T-helper 1 cell treated with Interleukin-12 subunit alpha and Interleukin-12 subunit beta and Interleukin-4 antibody, amounts not matched to agents 30 μg/mL and 1 μg/mL, for 36 hours (primary cell): ENCODE results near the gene STYX.

Source experiments
- H3K27ac Mint-ChIP-seq: one replicate; pipeline ENCODE4 v1.8.0; 2021; ENCODE audit warnings: mild to moderate bottlenecking, mixed read lengths
- H3K27me3 Mint-ChIP-seq: one replicate; pipeline ENCODE4 v1.8.0; 2021; ENCODE audit warnings: low read depth, mixed read lengths
- H3K36me3 Mint-ChIP-seq: one replicate; pipeline ENCODE4 v1.8.0; 2021; ENCODE audit warnings: low read depth, mixed read lengths
- H3K4me1 Mint-ChIP-seq: one replicate; pipeline ENCODE4 v1.8.0; 2021; ENCODE audit warnings: low read depth, mixed read lengths
- H3K4me3 Mint-ChIP-seq: one replicate; pipeline ENCODE4 v1.8.0; 2021; ENCODE audit warnings: mild to moderate bottlenecking, moderate library complexity, mixed read lengths
- H3K9me3 Mint-ChIP-seq: one replicate; pipeline ENCODE4 v1.8.0; 2021; ENCODE audit warnings: mixed read lengths

The STYX gene

GRCh38 chr14:52729925-52730708 is at the start of gene STYX:
Gene STYX, plus strand, starts transcription at chr14:52730166. Its CDS starts 309 bp downstream, at chr14:52730475.
- Mint-ChIP-seq H3K27ac (peak within 1 kb of the TSS; percentile 77), H3K9me3 (no peaks in the 10 kb centered on the region), H3K4me3 (peak within 1 kb of the TSS; percentile 87), H3K36me3 (peaks cover 25% of the 10 kb centered on the region), H3K4me1 (peaks cover 20% of the 10 kb centered on the region), H3K27me3 (no peaks in the 10 kb centered on the region)

GRCh38 chr14:52683985-52684520 is 45.9 kb upstream of the STYX start:
- Mint-ChIP-seq H3K4me3 (no peak overlapping the region), H3K36me3 (peaks cover 8% of the 10 kb centered on the region), H3K27ac (peak overlapping the region; percentile 8), H3K27me3 (no peaks in the 10 kb centered on the region), H3K9me3 (no peaks in the 10 kb centered on the region), H3K4me1 (peaks cover 41% of the 10 kb centered on the region)

GRCh38 chr14:52686176-52686575 is 43.8 kb upstream of the STYX start:
- Mint-ChIP-seq H3K9me3 (no peaks in the 10 kb centered on the region), H3K4me3 (no peak overlapping the region), H3K27me3 (no peaks in the 10 kb centered on the region), H3K4me1 (peaks cover 48% of the 10 kb centered on the region), H3K27ac (no peak overlapping the region), H3K36me3 (peaks cover 5% of the 10 kb centered on the region)

GRCh38 chr14:52690983-52691760 is 38.8 kb upstream of the STYX start:
- Mint-ChIP-seq H3K4me1 (peaks cover 61% of the 10 kb centered on the region), H3K4me3 (no peak overlapping the region), H3K27me3 (no peaks in the 10 kb centered on the region), H3K9me3 (no peaks in the 10 kb centered on the region), H3K36me3 (peaks cover 20% of the 10 kb centered on the region), H3K27ac (no peak overlapping the region)

- Mint-ChIP-seq H3K9me3 (no peaks in the 10 kb centered on the region), H3K4me1 (peaks cover 58% of the 10 kb centered on the region), H3K27ac (peak overlapping the region; percentile 64), H3K36me3 (peaks cover 22% of the 10 kb centered on the region), H3K4me3 (peak overlapping the region; percentile 73), H3K27me3 (no peaks in the 10 kb centered on the region)
Observed at GRCh38 chr14:52692248-52692962, 37.6 kb upstream of the STYX start.

GRCh38 chr14:52693036-52693435 is 36.9 kb upstream of the STYX start:
- no peaks in the 10 kb centered on the region for H3K9me3 Mint-ChIP-seq
- no peak overlapping the region for H3K27ac Mint-ChIP-seq
- peak overlapping the region; percentile 82 for H3K4me3 Mint-ChIP-seq
- peaks cover 22% of the 10 kb centered on the region for H3K36me3 Mint-ChIP-seq
- peaks cover 51% of the 10 kb centered on the region for H3K4me1 Mint-ChIP-seq
- H3K27me3 Mint-ChIP-seq = no peaks in the 10 kb centered on the region

- Mint-ChIP-seq H3K36me3 (peaks cover 22% of the 10 kb centered on the region), H3K4me3 (peak overlapping the region; percentile 82), H3K9me3 (no peaks in the 10 kb centered on the region), H3K27me3 (no peaks in the 10 kb centered on the region), H3K4me1 (peaks cover 46% of the 10 kb centered on the region), H3K27ac (peak overlapping the region; percentile 60)
Observed at GRCh38 chr14:52693532-52693931, 36.4 kb upstream of the STYX start.

GRCh38 chr14:52694761-52695480 is 35.0 kb upstream of the STYX start:
- Mint-ChIP-seq H3K4me3 (peak overlapping the region; percentile 98), H3K36me3 (peaks cover 20% of the 10 kb centered on the region)

GRCh38 chr14:52695481-52696091 is 34.4 kb upstream of the STYX start, which contains the start of gene ERO1A:
Gene ERO1A, minus strand, starts transcription at chr14:52695558. Its CDS starts 77 bp downstream, at chr14:52695481.
- peak within 1 kb of the TSS; percentile 98 for H3K4me3 Mint-ChIP-seq
- H3K9me3 Mint-ChIP-seq = no peaks in the 10 kb centered on the region
- peak within 1 kb of the TSS; percentile 99 for H3K27ac Mint-ChIP-seq
- peaks cover 18% of the 10 kb centered on the region for H3K36me3 Mint-ChIP-seq
- no peaks in the 10 kb centered on the region for H3K27me3 Mint-ChIP-seq
- peaks cover 37% of the 10 kb centered on the region for H3K4me1 Mint-ChIP-seq

More at GRCh38 chr14:52694761-52695480, 35.0 kb upstream of the STYX start:
- peak overlapping the region; percentile 99 for H3K27ac Mint-ChIP-seq
- H3K27me3 Mint-ChIP-seq = no peaks in the 10 kb centered on the region
- H3K9me3 Mint-ChIP-seq = no peaks in the 10 kb centered on the region
- peaks cover 41% of the 10 kb centered on the region for H3K4me1 Mint-ChIP-seq

GRCh38 chr14:52700701-52701172 is 29.2 kb upstream of the STYX start:
- H3K27ac Mint-ChIP-seq = no peak overlapping the region
- no peak overlapping the region for H3K4me3 Mint-ChIP-seq
- H3K4me1 Mint-ChIP-seq = peaks cover 12% of the 10 kb centered on the region
- peaks cover 5% of the 10 kb centered on the region for H3K27me3 Mint-ChIP-seq
- H3K36me3 Mint-ChIP-seq = peaks cover 2% of the 10 kb centered on the region
- no peaks in the 10 kb centered on the region for H3K9me3 Mint-ChIP-seq

GRCh38 chr14:52701223-52701622 is 28.7 kb upstream of the STYX start:
- Mint-ChIP-seq H3K27me3 (peaks cover 5% of the 10 kb centered on the region), H3K4me3 (no peak overlapping the region), H3K9me3 (no peaks in the 10 kb centered on the region), H3K27ac (no peak overlapping the region), H3K36me3 (peaks cover 2% of the 10 kb centered on the region), H3K4me1 (peaks cover 12% of the 10 kb centered on the region)

- Mint-ChIP-seq H3K36me3 (peaks cover 8% of the 10 kb centered on the region), H3K4me1 (peaks cover 21% of the 10 kb centered on the region)
Observed at GRCh38 chr14:52703225-52703624, 26.7 kb upstream of the STYX start.

GRCh38 chr14:52703664-52704063 is 26.3 kb upstream of the STYX start:
- peaks cover 5% of the 10 kb centered on the region for H3K27me3 Mint-ChIP-seq
- H3K4me1 Mint-ChIP-seq = peaks cover 26% of the 10 kb centered on the region
- no peak overlapping the region for H3K4me3 Mint-ChIP-seq
- peaks cover 12% of the 10 kb centered on the region for H3K36me3 Mint-ChIP-seq
- H3K9me3 Mint-ChIP-seq = no peaks in the 10 kb centered on the region
- no peak overlapping the region for H3K27ac Mint-ChIP-seq

More at GRCh38 chr14:52703225-52703624, 26.7 kb upstream of the STYX start:
- no peak overlapping the region for H3K27ac Mint-ChIP-seq
- H3K9me3 Mint-ChIP-seq = no peaks in the 10 kb centered on the region
- H3K4me3 Mint-ChIP-seq = no peak overlapping the region
- H3K27me3 Mint-ChIP-seq = peaks cover 5% of the 10 kb centered on the region
